NCI-H146 (cell line): ENCODE data around the gene AFF1.

ENCODE experiments used
- DNase-seq: peaks from one replicate; lab custom pipeline; 2025; lab: John Stamatoyannopoulos, UW

The AFF1 gene

GRCh38 chr4:86950831-86951525, 16.2 kb downstream of the AFF1 start:
- no peak for DNase-seq

GRCh38 chr4:86955888-86956451, 21.2 kb downstream of the AFF1 start:
- no peak for DNase-seq

- no peak for DNase-seq
Observed at GRCh38 chr4:86957215-86957614, 22.4 kb downstream of the AFF1 start.

GRCh38 chr4:86959588-86960500, 25.0 kb downstream of the AFF1 start:
- no peak for DNase-seq

GRCh38 chr4:86960557-86960961, 25.7 kb downstream of the AFF1 start:
- DNase-seq: no peak

GRCh38 chr4:86961116-86961515, 26.3 kb downstream of the AFF1 start:
- DNase-seq: no peak

GRCh38 chr4:86961605-86962295, 26.9 kb downstream of the AFF1 start:
- no peak for DNase-seq

GRCh38 chr4:86963697-86964096, 28.9 kb downstream of the AFF1 start:
- no peak for DNase-seq

- DNase-seq: no peak
Observed at GRCh38 chr4:86965019-86965976, 30.5 kb downstream of the AFF1 start.

GRCh38 chr4:86967073-86967472, 32.3 kb downstream of the AFF1 start:
- DNase-seq: no peak

GRCh38 chr4:86967798-86968197, 33.0 kb downstream of the AFF1 start:
- no peak for DNase-seq

- no peak for DNase-seq
Observed at GRCh38 chr4:86968547-86968946, 33.7 kb downstream of the AFF1 start.

- no peak for DNase-seq
Observed at GRCh38 chr4:86970447-86971354, 35.9 kb downstream of the AFF1 start.

- DNase-seq: no peak
Observed at GRCh38 chr4:86971355-86971683, 36.5 kb downstream of the AFF1 start.

- DNase-seq: no peak
Observed at GRCh38 chr4:86972997-86973396, 38.2 kb downstream of the AFF1 start.

GRCh38 chr4:86973668-86974067, 38.9 kb downstream of the AFF1 start:
- no peak for DNase-seq

GRCh38 chr4:86974551-86974994, 39.8 kb downstream of the AFF1 start:
- no peak for DNase-seq

- no peak for DNase-seq
Observed at GRCh38 chr4:86975927-86976326, 41.1 kb downstream of the AFF1 start.

- DNase-seq: no peak
Observed at GRCh38 chr4:86976801-86977485, 42.1 kb downstream of the AFF1 start.
